HFFc6 (cell line): Measurements from ENCODE around the gene DERL2. TPM values are rescaled to one million over a fixed set of nuclear protein-coding genes. Genes with fewer than 3 reads are reported as not detected.

Experiments
- DNase-seq: peaks from one replicate; pipeline ENCODE4 v3.0.0-alpha.2; 2018
- H3K27ac Mint-ChIP-seq: 2 replicates; pipeline ENCODE4 v1.8.0; 2020; ENCODE audit warnings: mild to moderate bottlenecking, mixed read lengths
- H3K27me3 Mint-ChIP-seq: 2 replicates; pipeline ENCODE4 v1.8.0; 2021; ENCODE audit warnings: mild to moderate bottlenecking, moderate library complexity, mixed read lengths; ENCODE audit not compliant: insufficient read depth
- H3K36me3 Mint-ChIP-seq: 2 replicates; pipeline ENCODE4 v1.8.0; 2021; ENCODE audit warnings: low read depth, mixed read lengths
- H3K4me1 Mint-ChIP-seq: 2 replicates; pipeline ENCODE4 v1.8.0; 2020; ENCODE audit warnings: low read depth, mixed read lengths
- H3K4me3 Mint-ChIP-seq: 2 replicates; pipeline ENCODE4 v1.8.0; 2020; ENCODE audit warnings: mild to moderate bottlenecking, moderate library complexity, mixed read lengths
- H3K9me3 Mint-ChIP-seq: 2 replicates; pipeline ENCODE4 v1.8.0; 2020; ENCODE audit warnings: mild to moderate bottlenecking, mixed read lengths
- CTCF ChIP-seq: fragments of 200-600 bp; sonication (generic); IDR thresholded peaks from 2 replicates; pipeline ENCODE4 v1.5.0; 2021; ENCODE audit warnings: antibody characterized with exemption, mild to moderate bottlenecking
- total RNA-seq, 6 experiments: library from RNA; stranded (reverse); fragmentation: NEBNext Ultra II Directional; extraction: Animal tissue kit (Norgen Biotek cat#: 25700); gene quantifications; 2 replicates in 1 of 6; 3 replicates in 5 of 6; pipeline ENCODE4 v1.2.3, GENCODE V29; 2021

Gene DERL2
- total RNA-seq, 6 experiments from 2014 or later: 85.9 to 109 (median 103) TPM

- peaks cover 29% of the 10 kb centered on the region for H3K36me3 Mint-ChIP-seq
- H3K27ac Mint-ChIP-seq: peak overlapping the region; percentile 38
- H3K4me3 Mint-ChIP-seq: no peak overlapping the region
- no peak for TF ChIP-seq CTCF
- H3K9me3 Mint-ChIP-seq: no peaks in the 10 kb centered on the region
- DNase-seq: no peak
- peaks cover 2% of the 10 kb centered on the region for H3K27me3 Mint-ChIP-seq
- H3K4me1 Mint-ChIP-seq: peaks cover 14% of the 10 kb centered on the region
Observed at GRCh38 chr17:5472511-5472910, 13.5 kb downstream of the DERL2 start.

- Mint-ChIP-seq H3K4me3 (peak overlapping the region; percentile 95), H3K9me3 (no peaks in the 10 kb centered on the region), H3K27ac (peak overlapping the region; percentile 68)
Observed at GRCh38 chr17:5468075-5468473, 17.9 kb downstream of the DERL2 start.

GRCh38 chr17:5467416-5467815, 18.6 kb downstream of the DERL2 start:
- peaks cover 37% of the 10 kb centered on the region for H3K4me1 Mint-ChIP-seq

More at GRCh38 chr17:5468075-5468473, 17.9 kb downstream of the DERL2 start:
- Mint-ChIP-seq H3K27me3 (peaks cover 3% of the 10 kb centered on the region; the same call in 1 of the 2 replicates), H3K36me3 (peaks cover 6% of the 10 kb centered on the region), H3K4me1 (peaks cover 43% of the 10 kb centered on the region)
- no peak for TF ChIP-seq CTCF
- no peak for DNase-seq

GRCh38 chr17:5466295-5466694, 19.7 kb downstream of the DERL2 start:
- peaks cover 3% of the 10 kb centered on the region; the same call in 1 of the 2 replicates for H3K27me3 Mint-ChIP-seq
- H3K9me3 Mint-ChIP-seq: no peaks in the 10 kb centered on the region
- peaks cover 6% of the 10 kb centered on the region for H3K36me3 Mint-ChIP-seq
- H3K4me1 Mint-ChIP-seq: peaks cover 33% of the 10 kb centered on the region
- H3K4me3 Mint-ChIP-seq: peak overlapping the region; percentile 95
- TF ChIP-seq CTCF: no peak
- no peak overlapping the region for H3K27ac Mint-ChIP-seq
- DNase-seq: no peak

More at GRCh38 chr17:5467416-5467815, 18.6 kb downstream of the DERL2 start:
- no peak for TF ChIP-seq CTCF
- DNase-seq: no peak
- Mint-ChIP-seq H3K27me3 (peaks cover 3% of the 10 kb centered on the region; the same call in 1 of the 2 replicates), H3K4me3 (peak overlapping the region; percentile 95), H3K27ac (peak overlapping the region; percentile 68), H3K9me3 (no peaks in the 10 kb centered on the region), H3K36me3 (peaks cover 6% of the 10 kb centered on the region)

GRCh38 chr17:5464717-5465507, 21.1 kb downstream of the DERL2 start:
- Mint-ChIP-seq H3K27me3 (peaks cover 5% of the 10 kb centered on the region), H3K4me3 (no peak overlapping the region), H3K36me3 (peaks cover 9% of the 10 kb centered on the region; the same call in 1 of the 2 replicates), H3K9me3 (no peaks in the 10 kb centered on the region), H3K27ac (no peak overlapping the region; the same call in 1 of the 2 replicates), H3K4me1 (peaks cover 33% of the 10 kb centered on the region)
- no peak for DNase-seq
- TF ChIP-seq CTCF: no peak
